HG03378 (cell line): Measurements from ENCODE around the gene SYNE1.
"Not testable (repeated sequence)": the region's sequence is repeated elsewhere in the genome, so short reads cannot be mapped to it uniquely, and the experiment has no call there.

Experiments used
- ATAC-seq: cut with Tn5 transposase; IDR thresholded peaks from one replicate; pipeline ENCODE4 v1.9.1; 2021; ENCODE audit warnings: mild to moderate bottlenecking, moderate library complexity; ENCODE audit not compliant: unreplicated experiment

The SYNE1 gene

GRCh38 chr6:152164957-152165356 lies 472.2 kb downstream of the SYNE1 start:
- no peak for ATAC-seq

- peak; percentile 59 for ATAC-seq
Observed at GRCh38 chr6:152161501-152161900, 475.7 kb downstream of the SYNE1 start.

DNA sequence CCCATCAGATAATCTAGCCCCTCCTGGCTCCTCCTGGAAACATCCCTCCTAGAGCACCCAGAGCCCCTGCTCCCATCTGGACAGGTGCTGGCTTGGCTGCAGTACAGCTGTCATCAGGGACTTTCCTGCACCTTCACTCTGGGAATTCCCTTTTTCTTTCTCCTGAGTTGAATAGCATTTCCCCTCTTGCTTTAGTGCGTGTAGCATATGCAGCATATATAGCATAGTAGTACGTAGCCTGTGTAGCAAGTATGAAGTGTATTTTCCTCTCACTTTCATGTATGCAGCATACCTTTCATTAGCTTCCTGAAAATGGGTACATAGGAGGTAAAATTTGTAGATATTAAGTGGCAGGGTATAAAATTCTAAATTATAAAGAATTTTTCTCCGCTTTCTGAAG lies 476.8 kb downstream of the SYNE1 start:
- peak; percentile 98 for ATAC-seq

DNA sequence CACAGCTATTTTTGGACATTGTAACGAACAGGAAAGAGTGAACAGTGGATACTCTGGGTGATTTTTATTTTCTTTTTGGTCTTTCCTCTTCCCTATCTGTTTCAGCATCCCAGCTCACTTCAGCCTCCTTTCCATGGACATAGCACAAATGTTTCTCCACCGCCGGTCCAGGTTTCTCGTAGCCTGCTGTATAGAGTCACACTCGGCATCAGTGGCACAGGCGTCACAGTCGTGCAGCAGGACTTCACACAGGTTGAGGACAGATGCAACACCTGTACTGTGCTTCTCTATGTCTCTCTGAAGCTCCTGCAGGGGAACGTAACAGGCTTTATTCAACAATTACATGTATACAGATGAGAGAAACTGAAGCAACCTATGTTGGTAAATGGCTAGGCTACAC lies 481.4 kb downstream of the SYNE1 start:
- no peak for ATAC-seq

DNA sequence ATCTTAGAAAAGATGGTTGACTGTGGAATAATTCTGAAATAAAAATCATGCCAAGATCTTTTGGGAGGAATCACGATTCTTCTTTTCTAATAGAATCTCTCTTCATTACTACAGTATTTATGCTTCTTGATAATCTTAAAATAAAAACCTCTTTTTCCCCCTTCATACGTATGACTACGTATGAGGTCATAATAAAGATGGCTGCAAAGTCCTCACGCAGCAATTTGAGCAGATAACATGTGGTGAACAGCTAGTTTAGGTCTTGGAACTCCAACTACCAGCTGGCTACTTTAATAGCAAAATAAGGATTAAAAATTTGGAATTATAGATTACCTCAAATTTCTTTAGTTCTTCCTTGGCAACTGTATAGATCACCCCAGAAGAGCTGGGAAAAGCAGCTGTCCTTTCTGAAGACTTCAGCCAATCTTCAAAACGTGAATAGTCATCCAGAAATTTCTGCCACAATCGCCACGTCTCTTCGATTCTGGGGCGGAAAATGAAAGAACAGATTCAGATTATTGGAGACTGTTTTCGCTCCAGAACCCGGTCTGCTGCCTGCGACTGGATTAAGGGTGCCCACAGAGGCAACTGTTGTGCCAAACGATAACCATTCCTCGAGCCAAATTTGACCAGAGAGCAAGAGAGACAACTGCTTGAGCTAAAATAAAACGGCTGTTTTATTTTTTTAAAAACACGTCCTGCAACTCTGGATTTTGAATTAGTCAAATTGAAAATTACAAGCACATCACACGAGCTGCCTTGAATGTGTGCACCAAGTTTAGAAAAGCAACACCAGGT lies 482.4 kb downstream of the SYNE1 start:
- no peak for ATAC-seq

GRCh38 chr6:152151920-152152319 lies 485.2 kb downstream of the SYNE1 start:
- ATAC-seq, result no peak

DNA sequence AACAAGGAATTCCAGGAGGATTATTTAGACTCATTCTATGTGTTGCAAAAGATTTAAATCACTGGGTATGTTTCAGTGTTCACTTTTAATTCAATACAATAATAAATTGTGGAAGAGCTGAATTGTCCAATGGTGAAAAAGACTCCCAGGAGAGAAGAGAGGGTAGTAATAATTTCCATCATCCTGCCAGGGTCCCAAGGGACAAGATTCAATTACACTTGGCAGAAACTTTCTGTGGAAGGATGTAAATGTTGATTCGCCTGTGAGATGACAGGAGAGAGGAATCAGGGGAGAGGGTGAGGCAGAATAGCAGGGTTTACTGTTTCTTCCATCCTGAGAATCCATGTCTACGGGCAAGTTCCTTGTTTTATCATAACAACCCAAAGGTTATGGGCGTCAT lies 487.0 kb downstream of the SYNE1 start:
- no peak for ATAC-seq

DNA sequence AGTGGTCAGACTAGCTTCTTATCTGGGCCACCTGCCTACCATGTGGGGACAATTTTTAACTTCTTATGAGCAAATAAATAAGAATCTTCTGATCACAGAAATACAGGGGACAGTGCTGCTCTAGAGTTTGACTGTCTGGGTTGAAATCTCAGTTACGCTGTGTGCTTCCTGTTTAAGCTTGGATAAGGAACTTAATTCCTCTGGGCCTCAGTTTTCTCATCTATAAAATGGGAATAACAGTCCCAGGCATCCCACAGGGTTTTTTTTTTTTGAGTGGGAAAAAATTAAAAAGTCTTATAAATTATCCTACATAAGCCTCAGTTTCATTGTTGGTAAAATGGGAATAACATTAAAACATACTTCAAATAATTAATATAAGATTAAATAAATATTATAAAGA lies 488.8 kb downstream of the SYNE1 start:
- ATAC-seq, result no peak

DNA sequence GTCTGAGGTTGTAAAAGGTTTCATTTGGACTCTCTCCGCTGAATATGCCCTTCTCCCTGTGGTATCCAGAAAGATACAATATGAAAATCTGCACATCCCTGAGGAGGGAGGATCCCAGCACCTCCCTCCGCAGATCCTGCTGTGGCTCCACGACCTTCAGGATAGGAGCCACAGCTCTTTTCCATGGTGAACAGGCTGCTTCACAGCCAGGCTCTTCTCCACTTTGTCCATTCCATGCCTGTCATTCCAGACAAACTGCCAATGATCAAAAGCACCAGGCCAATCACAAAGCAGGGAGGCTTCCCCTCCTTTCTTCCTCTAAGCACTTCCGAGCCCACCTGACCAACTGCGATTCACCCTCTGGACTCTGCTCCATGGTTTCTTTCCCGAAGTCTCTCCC lies 489.9 kb downstream of the SYNE1 start:
- ATAC-seq, result no peak

DNA sequence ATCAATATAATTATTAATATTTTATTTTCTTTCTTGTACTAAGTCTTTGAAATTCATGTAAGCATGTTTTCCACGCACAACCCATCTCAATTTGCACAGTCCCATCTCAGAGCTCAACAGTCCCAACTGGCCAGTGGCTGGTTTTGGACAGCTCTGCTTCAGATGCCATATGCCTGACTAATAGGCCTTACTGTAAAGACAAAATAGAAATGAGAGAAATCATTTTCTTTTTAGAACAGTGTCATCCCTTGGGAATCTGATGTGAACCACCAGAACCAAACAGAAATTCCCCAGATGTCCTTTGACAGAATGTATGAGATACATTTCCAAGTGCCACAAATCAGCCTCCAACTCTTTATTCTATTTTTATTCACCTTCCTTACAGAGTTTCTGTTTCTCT lies 490.8 kb downstream of the SYNE1 start:
- ATAC-seq, result no peak

DNA sequence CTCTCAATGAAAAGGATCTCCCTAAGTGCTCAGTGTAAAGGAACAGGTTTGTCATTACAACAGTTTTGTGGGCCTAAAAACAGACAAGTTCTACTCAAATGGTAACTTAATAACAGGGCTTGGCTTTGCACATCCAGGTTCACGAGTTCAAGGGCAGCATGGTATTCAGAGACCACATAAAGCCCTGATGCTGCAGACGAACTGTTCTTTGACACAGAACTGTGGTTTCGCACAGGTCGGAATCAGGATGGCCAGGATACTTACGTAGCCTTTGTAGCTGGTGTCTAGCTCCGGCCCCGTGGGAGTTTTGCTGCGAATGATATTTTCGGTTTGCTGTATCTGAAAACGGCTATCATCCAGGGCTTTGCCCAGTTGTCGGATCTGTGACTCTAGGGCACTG lies 493.8 kb downstream of the SYNE1 start:
- ATAC-seq, result no peak

DNA sequence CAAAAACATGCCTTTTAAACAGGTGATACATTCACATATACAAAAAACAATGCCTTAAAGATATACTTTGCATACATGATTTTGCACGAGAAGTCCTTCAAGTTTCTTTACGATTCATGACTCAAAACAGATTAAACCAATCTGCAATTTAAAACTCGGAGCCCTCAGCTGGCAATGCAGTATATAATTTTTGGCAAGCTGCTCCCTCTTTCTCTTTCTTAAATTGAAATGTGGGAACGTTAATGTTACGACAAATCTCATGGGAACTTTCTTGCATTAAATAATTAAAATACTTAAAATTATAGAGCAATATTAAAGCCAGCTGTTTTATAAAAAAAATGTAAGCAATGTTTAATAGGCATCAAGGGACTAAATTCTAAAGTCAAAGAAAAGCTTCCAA lies 495.1 kb downstream of the SYNE1 start:
- no peak for ATAC-seq

GRCh38 chr6:152138344-152138743 lies 498.8 kb downstream of the SYNE1 start:
- ATAC-seq, result not testable (repeated sequence)

GRCh38 chr6:152136449-152136825 lies 500.7 kb downstream of the SYNE1 start:
- no peak for ATAC-seq

DNA sequence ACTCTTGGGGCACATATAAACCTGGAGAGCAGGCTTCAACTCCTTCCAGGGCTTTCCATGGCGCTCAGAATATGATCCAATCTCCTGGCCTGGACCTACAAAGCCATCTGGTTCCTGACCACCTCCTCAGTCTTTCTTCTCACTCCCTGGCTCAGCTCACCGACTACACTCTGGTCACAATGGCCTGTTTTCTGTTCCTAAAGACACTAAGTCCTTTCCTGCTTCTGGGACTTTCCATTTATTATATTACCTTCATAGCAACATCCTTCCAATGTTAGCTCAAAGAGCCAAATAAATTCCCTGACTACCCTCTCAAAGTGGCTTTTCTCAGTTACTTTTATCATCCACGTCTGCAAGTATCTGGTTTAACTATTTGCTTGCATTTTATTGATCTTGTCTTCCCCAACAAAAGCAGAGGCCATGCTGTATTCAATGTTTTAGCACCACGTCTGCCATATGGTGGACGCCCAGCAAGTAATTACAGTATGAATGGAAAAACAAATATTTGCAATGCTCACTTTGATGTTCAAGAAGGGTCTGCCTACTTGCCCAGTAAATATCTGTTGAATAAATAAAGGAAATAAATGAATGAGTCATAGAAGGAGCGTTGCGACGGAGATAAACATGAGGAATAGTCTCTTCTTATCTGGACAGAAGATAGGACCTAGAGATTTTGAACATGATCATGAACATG lies 501.3 kb downstream of the SYNE1 start:
- no peak for ATAC-seq

- no peak for ATAC-seq
Observed at GRCh38 chr6:152130441-152130840, 506.7 kb downstream of the SYNE1 start.

- no peak for ATAC-seq
Observed at GRCh38 chr6:152129691-152130151, 507.4 kb downstream of the SYNE1 start.

DNA sequence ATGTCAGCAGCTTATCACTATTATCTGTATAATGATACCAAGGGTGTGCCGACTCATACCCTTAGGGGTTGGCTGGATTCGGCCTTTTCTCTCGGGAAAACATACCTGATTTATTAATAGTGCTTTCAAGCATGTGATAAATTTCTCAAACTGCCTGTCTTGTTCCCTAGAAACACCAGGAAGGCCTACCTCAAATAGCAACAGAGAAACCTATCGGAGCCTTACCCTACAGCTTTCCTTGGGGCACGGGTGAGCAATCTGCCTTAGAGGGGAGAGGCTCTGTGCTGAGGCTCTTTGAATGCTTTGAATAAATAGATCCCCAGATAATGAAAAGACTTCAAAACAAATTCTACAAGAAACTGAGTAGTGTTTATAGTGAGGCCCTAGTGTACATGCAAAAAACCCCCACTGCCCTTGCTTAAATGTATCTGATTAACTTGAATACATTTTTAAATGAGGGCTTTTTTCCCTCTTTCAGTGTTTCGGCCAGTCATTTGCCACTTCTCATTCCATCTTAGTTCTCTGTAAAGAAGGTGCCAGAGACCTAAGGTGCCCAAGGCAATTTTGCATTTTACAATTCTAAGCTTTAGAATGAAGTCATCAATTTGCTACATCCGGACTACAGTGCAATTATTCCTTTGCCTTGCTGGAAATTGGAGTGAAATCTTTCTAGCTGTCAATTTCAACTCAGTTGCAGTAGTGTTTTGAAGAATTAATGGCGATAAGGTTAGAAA lies 509.6 kb downstream of the SYNE1 start:
- ATAC-seq, result no peak

DNA sequence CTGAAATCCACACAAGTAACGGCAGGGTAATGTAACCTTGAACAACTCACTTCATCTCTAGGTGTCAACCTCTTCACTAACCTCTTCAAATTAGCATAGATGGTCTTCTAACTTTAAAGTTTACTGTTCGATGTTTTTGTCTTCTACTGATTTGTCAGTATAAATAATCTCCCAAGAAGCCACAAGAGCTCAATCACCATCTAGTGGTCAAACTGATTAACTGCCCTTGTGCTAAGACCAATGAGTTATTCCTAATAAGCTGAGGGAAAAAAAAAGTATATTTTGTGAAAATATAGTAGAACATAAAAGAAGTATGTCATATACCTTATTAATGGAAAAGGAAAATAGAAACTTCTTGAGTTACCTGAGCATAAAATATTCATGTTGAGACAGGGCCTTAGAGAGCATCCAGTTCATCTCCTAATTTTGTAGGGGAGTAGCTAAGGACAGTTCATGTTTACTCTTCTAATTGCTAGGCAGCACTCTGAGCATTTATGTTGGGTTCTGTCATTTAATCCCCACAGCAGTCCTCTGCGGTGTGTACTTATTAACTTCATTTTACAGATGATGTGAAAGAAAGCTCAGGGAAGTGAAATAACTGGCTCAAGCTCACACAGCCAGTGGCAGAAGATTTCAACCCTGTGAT lies 512.6 kb downstream of the SYNE1 start:
- ATAC-seq, result peak; percentile 90

DNA sequence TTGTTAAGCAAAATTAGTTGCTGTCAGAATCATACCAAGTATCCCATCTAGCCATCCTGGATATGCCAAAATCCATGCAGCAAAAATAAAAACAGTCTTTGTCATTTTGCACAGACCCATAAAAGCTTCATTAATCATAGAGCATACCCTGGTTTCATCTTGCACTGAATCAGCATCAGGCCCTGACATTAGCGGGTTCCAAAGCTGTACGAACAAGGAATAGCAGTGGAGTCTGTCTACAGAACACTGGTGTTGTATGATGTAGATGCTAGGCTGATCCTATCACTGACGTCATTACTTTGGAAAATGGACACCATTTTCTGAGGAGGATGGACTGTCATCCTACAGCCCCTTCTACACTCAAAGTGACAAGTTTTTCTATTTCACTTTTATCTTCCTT lies 514.1 kb downstream of the SYNE1 start:
- no peak for ATAC-seq

GRCh38 chr6:152122434-152122833 lies 514.7 kb downstream of the SYNE1 start:
- no peak for ATAC-seq
